HG03095 (cell line): ENCODE measurements around the gene ASAH2B.

Source experiments
- ATAC-seq: cut with Tn5 transposase; IDR thresholded peaks from one replicate; pipeline ENCODE4 v1.9.1; 2021; ENCODE audit warnings: moderate library complexity; ENCODE audit not compliant: unreplicated experiment

The ASAH2B gene

GRCh38 chr10:50796693-50797092 is 57.0 kb downstream of the ASAH2B start:
- no peak for ATAC-seq

GRCh38 chr10:50798297-50798696 is 58.6 kb downstream of the ASAH2B start:
- no peak for ATAC-seq

GRCh38 chr10:50799595-50799994 is 59.9 kb downstream of the ASAH2B start:
- no peak for ATAC-seq

GRCh38 chr10:50805981-50806622 is 66.4 kb downstream of the ASAH2B start:
- ATAC-seq, result no peak

- ATAC-seq, result no peak
These were observed 68.4 kb downstream of the ASAH2B start for GRCh38 chr10:50807851-50808776.
